AG04450 (cell line): ENCODE results near the gene SESN3. TPM values are rescaled to one million over a fixed set of nuclear protein-coding genes. Genes with fewer than 3 reads are reported as not detected.

Source experiments
- CTCF ChIA-PET: fragments of 300-600, 350-600 bp; formaldehyde crosslinking; extraction: SDS; loops from one replicate; lab custom pipeline; 2022; ENCODE audit warnings: antibody characterized with exemption, inconsistent platforms; lab: Charles Lee
- POLR2A ChIA-PET: fragments of 350-600 bp; formaldehyde crosslinking; extraction: SDS; loops from one replicate; lab custom pipeline; 2021; ENCODE audit warnings: antibody characterized with exemption, inconsistent platforms; lab: Yijun Ruan, JAX
- DNase-seq: peaks from one replicate; pipeline ENCODE4 v3.0.0-alpha.2; 2011; ENCODE audit warnings: low read depth, low spot score
- H3K27ac ChIP-seq: one replicate; pipeline ENCODE4 v1.5.1; 2012; ENCODE audit warnings: low read depth, low read length, control low read depth
- H3K27me3 ChIP-seq: one replicate; pipeline ENCODE4 v1.6.0; 2012; ENCODE audit warnings: low read length; ENCODE audit not compliant: control insufficient read depth, insufficient read depth
- H3K4me3 ChIP-seq: 2 replicates; pipeline ENCODE4 v1.5.1; 2011; ENCODE audit warnings: mild to moderate bottlenecking, low read depth, low read length, control low read depth
- H3K9me3 ChIP-seq: 2 replicates; pipeline ENCODE4 v1.5.1; 2012; ENCODE audit warnings: low read length; ENCODE audit not compliant: control insufficient read depth, insufficient read depth
- CTCF ChIP-seq: IDR thresholded peaks from 2 replicates; pipeline ENCODE4 v1.5.1; 2011; ENCODE audit warnings: low read depth, low read length, control low read depth, inconsistent platforms
- polyA plus RNA-seq: library from polyadenylated mRNA; depleted of rRNA; stranded (reverse); fragments of >200 nt; gene quantifications from 2 replicates; pipeline ENCODE4 v1.2.3, GENCODE V29; 2011

SESN3 gene
- polyA plus RNA-seq, 1 experiment, result 4.2 TPM

- Histone ChIP-seq H3K4me3 (no peak overlapping the region), H3K27ac (no peak overlapping the region), H3K27me3 (peaks cover 3% of the 10 kb centered on the region), H3K9me3 (no peaks in the 10 kb centered on the region)
- POLR2A ChIA-PET, result no interaction called here
- no peak for DNase-seq
- CTCF ChIA-PET, result interaction anchor here (0.6 to 1.8 kb wide), 3 partner anchors 9 to 544 kb away, joined by 5 to 7 read pairs (median 7); no protein-coding TSS in a partner anchor
- TF ChIP-seq CTCF, result no peak
Measured at GRCh38 chr11:95161248-95161647, 69.8 kb downstream of the SESN3 start.

GRCh38 chr11:95157824-95158223, 73.2 kb downstream of the SESN3 start:
- ChIA-PET POLR2A (no interaction called here), CTCF (interaction anchor here (10.1 to 15.4 kb wide), 2 partner anchors 548 to 605 kb away, joined by 239 to 284 read pairs; no protein-coding TSS in a partner anchor)
- H3K27me3 ChIP-seq, result peaks cover 3% of the 10 kb centered on the region
- no peak for TF ChIP-seq CTCF
- DNase-seq, result no peak
- H3K9me3 ChIP-seq, result no peaks in the 10 kb centered on the region
- H3K27ac ChIP-seq, result no peak overlapping the region
- no peak overlapping the region for H3K4me3 ChIP-seq

GRCh38 chr11:95156916-95157541, 74.0 kb downstream of the SESN3 start:
- H3K9me3 ChIP-seq, result no peaks in the 10 kb centered on the region
- CTCF ChIA-PET, result interaction anchor here (0.6 to 15.4 kb wide), 4 partner anchors 9 to 606 kb away, joined by 4 to 284 read pairs (median 122); no protein-coding TSS in a partner anchor
- H3K27me3 ChIP-seq, result peaks cover 3% of the 10 kb centered on the region
- DNase-seq, result no peak
- POLR2A ChIA-PET, result no interaction called here
- no peak for TF ChIP-seq CTCF
- no peak overlapping the region for H3K4me3 ChIP-seq
- H3K27ac ChIP-seq, result no peak overlapping the region

GRCh38 chr11:95156133-95156721, 74.8 kb downstream of the SESN3 start:
- DNase-seq, result no peak
- Histone ChIP-seq H3K9me3 (no peaks in the 10 kb centered on the region; the same call in 1 of the 2 replicates), H3K4me3 (no peak overlapping the region), H3K27me3 (peaks cover under 1% of the 10 kb centered on the region), H3K27ac (no peak overlapping the region)
- TF ChIP-seq CTCF, result no peak
- POLR2A ChIA-PET, result no interaction called here
- CTCF ChIA-PET, result interaction anchor here (0.6 to 15.4 kb wide), 5 partner anchors 10 to 620 kb away, joined by 3 to 284 read pairs (median 6); no protein-coding TSS in a partner anchor

- no peak for DNase-seq
- Histone ChIP-seq H3K9me3 (no peaks in the 10 kb centered on the region; the same call in 1 of the 2 replicates), H3K27me3 (no peaks in the 10 kb centered on the region), H3K27ac (no peak overlapping the region), H3K4me3 (no peak overlapping the region)
- ChIA-PET POLR2A (no interaction called here), CTCF (interaction anchor here (0.6 to 15.4 kb wide), 6 partner anchors 9 to 620 kb away, joined by 3 to 284 read pairs (median 3); no protein-coding TSS in a partner anchor)
- TF ChIP-seq CTCF, result no peak
Measured at GRCh38 chr11:95155385-95155784, 75.6 kb downstream of the SESN3 start.
